ENCODE measurements around the gene GOLGA8B. TPM values are rescaled to one million over a fixed set of nuclear protein-coding genes. Genes with fewer than 3 reads are reported as not detected.

GOLGA8B gene
- total RNA-seq, 4 donors from 2014 or later: 83.2 to 336 (median 98.0) TPM

DNA sequence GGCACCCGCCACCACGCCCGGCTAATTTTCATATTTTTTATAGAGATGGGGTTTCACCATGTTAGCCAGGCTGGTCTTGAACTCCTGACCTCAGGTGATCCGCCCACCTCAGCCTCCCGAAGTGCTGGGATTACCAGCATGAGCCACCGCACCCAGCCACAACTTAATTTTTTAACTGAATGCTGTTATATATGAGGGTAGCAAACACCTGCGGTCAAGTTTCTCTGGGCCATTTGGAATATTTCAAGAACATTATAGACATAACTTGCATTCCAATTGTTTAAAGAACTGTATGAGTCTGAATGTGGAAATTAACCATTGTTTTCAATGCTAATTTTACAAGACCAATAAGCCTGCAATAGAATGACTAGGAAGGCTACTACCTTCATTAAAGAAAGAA lies 35.7 kb upstream of the GOLGA8B start:
- peaks cover 3% of the 10 kb centered on the region for H3K27me3 ChIP-seq
- no peaks in the 10 kb centered on the region for H3K9me3 ChIP-seq
- no peak overlapping the region for H3K4me3 ChIP-seq
- no peaks in the 10 kb centered on the region for H3K36me3 ChIP-seq
- WGBS: 93% methylated on average over 7 of the region's 7 CpGs
- peaks cover 5% of the 10 kb centered on the region for H3K4me1 ChIP-seq
- H3K27ac ChIP-seq: no peak overlapping the region
- no peak for DNase-seq (ENCODE audit: low spot score in 2 of 2)
- TF ChIP-seq POLR2A (IDR thresholded peaks at IDR 0.05) (no peak), EP300 (IDR thresholded peaks at IDR 0.05) (no peak), POLR2AphosphoS5 (IDR thresholded peaks at IDR 0.05) (no peak), CTCF (IDR thresholded peaks at IDR 0.05) (no peak)

- H3K27ac ChIP-seq: no peak overlapping the region
- peaks cover 5% of the 10 kb centered on the region for H3K4me1 ChIP-seq
- peaks cover 3% of the 10 kb centered on the region for H3K27me3 ChIP-seq
- no peak for DNase-seq (ENCODE audit: low spot score in 2 of 2)
- TF ChIP-seq POLR2A (IDR thresholded peaks at IDR 0.05): no peak
- no peak for TF ChIP-seq CTCF (IDR thresholded peaks at IDR 0.05)
- no peak for TF ChIP-seq EP300 (IDR thresholded peaks at IDR 0.05)
- TF ChIP-seq POLR2AphosphoS5 (IDR thresholded peaks at IDR 0.05): no peak
- no peaks in the 10 kb centered on the region for H3K9me3 ChIP-seq
- H3K4me3 ChIP-seq: no peak overlapping the region
- no peaks in the 10 kb centered on the region for H3K36me3 ChIP-seq
- 81% methylated on average over 2 of the region's 2 CpGs for WGBS
Measured at GRCh38 chr15:34618073-34618472, 34.6 kb upstream of the GOLGA8B start.

DNA sequence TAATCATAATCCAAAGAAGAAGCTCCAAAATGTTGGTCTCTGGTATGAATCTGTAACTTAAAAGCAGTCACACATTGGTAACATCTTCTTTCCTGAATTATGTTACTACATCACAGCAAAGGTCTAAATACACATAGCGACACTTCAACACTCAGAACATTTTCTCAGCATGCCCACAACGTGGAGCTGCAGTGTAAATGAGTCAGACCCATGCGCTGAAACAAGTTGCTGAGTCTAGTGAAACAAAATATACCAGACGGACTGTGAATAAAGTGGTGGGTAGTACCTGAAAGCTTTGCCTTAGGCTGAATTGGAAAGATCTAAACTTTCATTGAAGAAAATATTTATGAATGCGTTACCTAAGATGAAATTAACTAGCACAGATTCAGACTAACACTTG lies 33.2 kb upstream of the GOLGA8B start:
- WGBS: 20% methylated on average over 5 of the region's 5 CpGs
- no peak for DNase-seq (ENCODE audit: low spot score in 2 of 2)
- H3K9me3 ChIP-seq: no peaks in the 10 kb centered on the region
- H3K27me3 ChIP-seq: peaks cover 3% of the 10 kb centered on the region
- TF ChIP-seq POLR2AphosphoS5 (IDR thresholded peaks at IDR 0.05) (no peak), CTCF (IDR thresholded peaks at IDR 0.05) (no peak), EP300 (IDR thresholded peaks at IDR 0.05) (no peak), POLR2A (IDR thresholded peaks at IDR 0.05) (no peak)
- H3K27ac ChIP-seq: no peak overlapping the region
- peaks cover 5% of the 10 kb centered on the region for H3K4me1 ChIP-seq
- no peaks in the 10 kb centered on the region for H3K36me3 ChIP-seq
- no peak overlapping the region for H3K4me3 ChIP-seq

- TF ChIP-seq POLR2A (IDR thresholded peaks at IDR 0.05) (no peak), EP300 (IDR thresholded peaks at IDR 0.05) (no peak), CTCF (IDR thresholded peaks at IDR 0.05) (no peak), POLR2AphosphoS5 (IDR thresholded peaks at IDR 0.05) (no peak)
- H3K4me3 ChIP-seq: no peak overlapping the region
- no peaks in the 10 kb centered on the region for H3K4me1 ChIP-seq
- H3K9me3 ChIP-seq: no peaks in the 10 kb centered on the region
- peaks cover 3% of the 10 kb centered on the region for H3K27me3 ChIP-seq
- H3K36me3 ChIP-seq: no peaks in the 10 kb centered on the region
- no peak overlapping the region for H3K27ac ChIP-seq
- no peak for DNase-seq (ENCODE audit: low spot score in 2 of 2)
- WGBS: 81% methylated on average over 3 of the region's 3 CpGs
Measured at GRCh38 chr15:34613997-34614396, 30.5 kb upstream of the GOLGA8B start.

- Histone ChIP-seq H3K27ac (no peak overlapping the region), H3K4me1 (no peaks in the 10 kb centered on the region)
- 36% methylated on average over 2 of the region's 2 CpGs for WGBS
Measured at GRCh38 chr15:34613301-34613700, 29.9 kb upstream of the GOLGA8B start.

More at GRCh38 chr15:34613301-34613700, 29.9 kb upstream of the GOLGA8B start:
- TF ChIP-seq POLR2AphosphoS5 (IDR thresholded peaks at IDR 0.05) (no peak), POLR2A (IDR thresholded peaks at IDR 0.05) (no peak), CTCF (IDR thresholded peaks at IDR 0.05) (no peak), EP300 (IDR thresholded peaks at IDR 0.05) (no peak)
- Histone ChIP-seq H3K4me3 (no peak overlapping the region), H3K9me3 (no peaks in the 10 kb centered on the region), H3K27me3 (peaks cover 3% of the 10 kb centered on the region), H3K36me3 (no peaks in the 10 kb centered on the region)
- no peak for DNase-seq (ENCODE audit: low spot score in 2 of 2)

All from suprapubic skin (tissue), 4 donors.